H9 (cell line): ENCODE results near the gene CYP1A1. TPM values are rescaled to one million over a fixed set of nuclear protein-coding genes. Genes with fewer than 3 reads are reported as not detected.

ENCODE experiments used
- DNase-seq: peaks from one replicate; pipeline ENCODE4 v3.0.0-alpha.2; 2017
- H2AFZ ChIP-seq: one replicate; pipeline ENCODE4 v1.6.1; 2013; ENCODE audit warnings: mild to moderate bottlenecking, low read length, control low read depth, moderate library complexity
- H2AK5ac ChIP-seq: 2 replicates; pipeline ENCODE4 v1.6.1; 2013; ENCODE audit warnings: low read length, control low read depth, mixed read lengths; ENCODE audit not compliant: insufficient read length
- H2BK120ac ChIP-seq: one replicate; pipeline ENCODE4 v1.6.1; 2013; ENCODE audit warnings: low read depth, mild to moderate bottlenecking, low read length, control low read depth, inconsistent platforms; ENCODE audit not compliant: poor library complexity, severe bottlenecking
- H2BK12ac ChIP-seq: 2 replicates; pipeline ENCODE4 v1.6.1; 2013; ENCODE audit warnings: low read length, control low read depth, mixed read lengths, low read depth; ENCODE audit not compliant: insufficient read length
- H2BK15ac ChIP-seq: 2 replicates; pipeline ENCODE4 v1.6.1; 2013; ENCODE audit warnings: low read depth, low read length, control low read depth
- H2BK20ac ChIP-seq: one replicate; pipeline ENCODE4 v1.6.1; 2013; ENCODE audit warnings: low read depth, mild to moderate bottlenecking, low read length, control low read depth, inconsistent platforms; ENCODE audit not compliant: poor library complexity, severe bottlenecking
- H2BK5ac ChIP-seq: 2 replicates; pipeline ENCODE4 v1.6.1; 2013; ENCODE audit warnings: low read length, control low read depth, mixed read lengths; ENCODE audit not compliant: insufficient read length
- H3K14ac ChIP-seq: 2 replicates; pipeline ENCODE4 v1.6.1; 2013; ENCODE audit warnings: low read length, control low read depth; ENCODE audit not compliant: insufficient read depth
- H3K18ac ChIP-seq: 2 replicates; pipeline ENCODE4 v1.6.1; 2013; ENCODE audit warnings: low read depth, mild to moderate bottlenecking, mixed read lengths, low read length, control low read depth; ENCODE audit not compliant: insufficient read length
- H3K23ac ChIP-seq: 2 replicates; pipeline ENCODE4 v1.6.1; 2013; ENCODE audit warnings: low read length, control low read depth, mixed read lengths, low read depth; ENCODE audit not compliant: insufficient read length
- H3K23me2 ChIP-seq: 2 replicates; pipeline ENCODE4 v1.6.1; 2013; ENCODE audit warnings: low read depth, mild to moderate bottlenecking, mixed read lengths, low read length, control low read depth; ENCODE audit not compliant: insufficient read length, poor library complexity, severe bottlenecking
- H3K27ac ChIP-seq: 2 replicates; pipeline ENCODE4 v1.5.1; 2013; ENCODE audit warnings: low read length, control low read depth, mixed read lengths, low read depth; ENCODE audit not compliant: insufficient read length
- H3K27me3 ChIP-seq: 2 replicates; pipeline ENCODE4 v1.6.1; 2013; ENCODE audit warnings: low read length, control low read depth, inconsistent platforms; ENCODE audit not compliant: insufficient read depth
- H3K4ac ChIP-seq: 2 replicates; pipeline ENCODE4 v1.6.1; 2013; ENCODE audit warnings: low read depth, mild to moderate bottlenecking, control low read depth, inconsistent platforms, low read length, moderate library complexity
- H3K4me1 ChIP-seq: 2 replicates; pipeline ENCODE4 v1.6.1; 2013; ENCODE audit warnings: low read length, control low read depth, inconsistent platforms; ENCODE audit not compliant: insufficient read depth
- H3K4me2 ChIP-seq: 2 replicates; pipeline ENCODE4 v1.6.1; 2013; ENCODE audit warnings: low read length, control low read depth, mixed read lengths; ENCODE audit not compliant: insufficient read length, insufficient read depth
- H3K56ac ChIP-seq: 2 replicates; pipeline ENCODE4 v1.6.1; 2013; ENCODE audit warnings: low read depth, mild to moderate bottlenecking, mixed read lengths, low read length, control low read depth; ENCODE audit not compliant: insufficient read length
- H3K79me1 ChIP-seq: 2 replicates; pipeline ENCODE4 v1.6.1; 2013; ENCODE audit warnings: low read depth, mild to moderate bottlenecking, moderate library complexity, low read length, control low read depth, inconsistent platforms; ENCODE audit not compliant: insufficient read depth, poor library complexity, severe bottlenecking
- H3K79me2 ChIP-seq: 2 replicates; pipeline ENCODE4 v1.6.1; 2013; ENCODE audit warnings: low read length, control low read depth, inconsistent platforms; ENCODE audit not compliant: insufficient read depth
- H3K9ac ChIP-seq: 2 replicates; pipeline ENCODE4 v1.6.1; 2013; ENCODE audit warnings: low read length, control low read depth, mixed read lengths; ENCODE audit not compliant: insufficient read length; ENCODE audit errors: extremely low read depth
- H3K9me3 ChIP-seq: one replicate; pipeline ENCODE4 v1.6.1; 2013; ENCODE audit warnings: low read depth, low read length, inconsistent platforms; ENCODE audit not compliant: control insufficient read depth
- H3T11ph ChIP-seq: one replicate; pipeline ENCODE4 v1.6.1; 2013; ENCODE audit warnings: mild to moderate bottlenecking, low read length, control low read depth, inconsistent platforms
- H4K20me1 ChIP-seq: one replicate; pipeline ENCODE4 v1.6.1; 2013; ENCODE audit not compliant: control insufficient read depth, insufficient read length, insufficient read depth
- H4K5ac ChIP-seq: 2 replicates; pipeline ENCODE4 v1.6.1; 2013; ENCODE audit warnings: low read depth, mild to moderate bottlenecking, mixed read lengths, low read length, control low read depth; ENCODE audit not compliant: insufficient read length
- H4K8ac ChIP-seq: replicated peaks from 2 replicates; pipeline ENCODE4 v1.6.1; 2013; ENCODE audit warnings: low read length, control low read depth, mixed read lengths, low read depth; ENCODE audit not compliant: insufficient read length
- H4K91ac ChIP-seq: 2 replicates; pipeline ENCODE4 v1.6.1; 2013; ENCODE audit warnings: low read depth, mild to moderate bottlenecking, moderate library complexity, mixed read lengths, low read length, control low read depth; ENCODE audit not compliant: insufficient read length
- H3K27ac Mint-ChIP-seq, 3 experiments: 2 replicates in 2 of 3; 3 replicates in 1 of 3; pipeline ENCODE4 v1.8.0; 2020 to 2021; ENCODE audit warnings: mixed read lengths in 3 of 3, mild to moderate bottlenecking in 1 of 3, moderate library complexity in 1 of 3
- H3K27me3 Mint-ChIP-seq: 2 replicates; pipeline ENCODE4 v1.8.0; 2021; ENCODE audit warnings: low read depth, mild to moderate bottlenecking, moderate library complexity, mixed read lengths
- H3K36me3 Mint-ChIP-seq, 3 experiments: 2 replicates in 2 of 3; 3 replicates in 1 of 3; pipeline ENCODE4 v1.8.0; 2020 to 2021; ENCODE audit warnings: low read depth in 3 of 3, mixed read lengths in 3 of 3; ENCODE audit not compliant: insufficient read depth in 1 of 3
- H3K4me1 Mint-ChIP-seq, 2 experiments: 2 replicates each; pipeline ENCODE4 v1.8.0; 2020; ENCODE audit warnings: mixed read lengths in 2 of 2
- H3K4me3 Mint-ChIP-seq, 2 experiments: 2 replicates in 1 of 2; 3 replicates in 1 of 2; pipeline ENCODE4 v1.8.0; 2020 to 2021; ENCODE audit warnings: mild to moderate bottlenecking in 2 of 2, mixed read lengths in 2 of 2, moderate library complexity in 1 of 2
- H3K9me3 Mint-ChIP-seq, 2 experiments: 2 replicates in 1 of 2; 3 replicates in 1 of 2; pipeline ENCODE4 v1.8.0; 2020; ENCODE audit warnings: mild to moderate bottlenecking in 2 of 2, mixed read lengths in 2 of 2, moderate library complexity in 1 of 2
- CTCF ChIP-seq: fragments of 200-600 bp; sonication (generic); conservative IDR thresholded peaks from 3 replicates; pipeline ENCODE4 v1.8.0; 2021; ENCODE audit warnings: antibody characterized with exemption, mild to moderate bottlenecking
- WGBS: extraction: QIAGEN DNeasy Blood & Tissue Kit; methylation state at CpG from one replicate; pipeline ENCODE4 v1.1.7; 2013; ENCODE audit warnings: missing lambda C conversion rate, low lambda C conversion rate, mixed read lengths; ENCODE audit not compliant: insufficient read length; ENCODE audit errors: extremely low coverage; 5-methylcytosine and 5-hydroxymethylcytosine counted together
- total RNA-seq: library from RNA; stranded (reverse); gene quantifications from 2 replicates; pipeline ENCODE4 v1.2.1, GENCODE V29; 2021

The CYP1A1 gene
- total RNA-seq, 1 experiment from 2014 or later: 0.33 TPM

DNA sequence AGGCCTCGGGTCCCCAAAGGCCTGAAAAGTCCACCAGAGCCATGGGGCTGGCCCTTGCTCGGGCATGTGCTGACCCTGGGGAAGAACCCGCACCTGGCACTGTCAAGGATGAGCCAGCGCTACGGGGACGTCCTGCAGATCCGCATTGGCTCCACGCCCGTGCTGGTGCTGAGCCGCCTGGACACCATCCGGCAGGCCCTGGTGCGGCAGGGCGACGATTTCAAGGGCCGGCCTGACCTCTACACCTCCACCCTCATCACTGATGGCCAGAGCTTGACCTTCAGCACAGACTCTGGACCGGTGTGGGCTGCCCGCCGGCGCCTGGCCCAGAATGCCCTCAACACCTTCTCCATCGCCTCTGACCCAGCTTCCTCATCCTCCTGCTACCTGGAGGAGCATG, 24.5 kb upstream of the CYP1A1 start:
- H3K9me3 Mint-ChIP-seq: no peaks in the 10 kb centered on the region

More for the DNA sequence above, 24.5 kb upstream of the CYP1A1 start:
- H2BK12ac ChIP-seq: no peak overlapping the region
- no peak overlapping the region for H4K91ac ChIP-seq
- H2BK20ac ChIP-seq: no peak overlapping the region
- no peak overlapping the region for H3K23ac ChIP-seq
- no peak overlapping the region for H3K27ac ChIP-seq
- no peak overlapping the region for H2AFZ ChIP-seq
- H3K9me3 ChIP-seq: no peaks in the 10 kb centered on the region
- DNase-seq: no peak
- no peak overlapping the region for H2BK15ac ChIP-seq
- no peak overlapping the region for H3K4ac ChIP-seq
- H2AK5ac ChIP-seq: no peak overlapping the region
- H3K9ac ChIP-seq: no peak overlapping the region
- H4K5ac ChIP-seq: no peak overlapping the region
- no peak overlapping the region for H3K4me2 ChIP-seq
- no peak overlapping the region for H3K4me3 Mint-ChIP-seq
- no peak overlapping the region for H3K18ac ChIP-seq
- H4K8ac ChIP-seq: no peak overlapping the region
- H3K27ac Mint-ChIP-seq: no peak overlapping the region
- no peak overlapping the region; the same call in 1 of the 2 replicates for H3K14ac ChIP-seq
- no peaks in the 10 kb centered on the region for H3K36me3 Mint-ChIP-seq
- H3K27me3 Mint-ChIP-seq: peaks cover 40% of the 10 kb centered on the region
- no peaks in the 10 kb centered on the region for H4K20me1 ChIP-seq
- TF ChIP-seq CTCF: no peak
- no peaks in the 10 kb centered on the region for H3K79me1 ChIP-seq
- no CpG with 5 or more reads among the region's 20 CpGs for WGBS
- no peaks in the 10 kb centered on the region for H3K79me2 ChIP-seq
- H2BK120ac ChIP-seq: no peak overlapping the region
- H3K4me1 Mint-ChIP-seq: peaks cover 10 to 22% of the 10 kb centered on the region in 2 experiments
- H2BK5ac ChIP-seq: no peak overlapping the region
- H3T11ph ChIP-seq: no peak overlapping the region
- no peaks in the 10 kb centered on the region for H3K4me1 ChIP-seq
- H3K56ac ChIP-seq: no peak overlapping the region
- H3K23me2 ChIP-seq: no peaks in the 10 kb centered on the region
- H3K27me3 ChIP-seq: no peaks in the 10 kb centered on the region; the same call in 1 of the 2 replicates
